HG03060 (cell line): ENCODE measurements around the gene SPECC1.
"Not testable (repeated sequence)": the region's sequence is repeated elsewhere in the genome, so short reads cannot be mapped to it uniquely, and the experiment has no call there.

Experiments
- ATAC-seq: cut with Tn5 transposase; IDR thresholded peaks from one replicate; pipeline ENCODE4 v1.9.1; 2021; ENCODE audit warnings: low read depth, moderate number of reproducible peaks; ENCODE audit not compliant: unreplicated experiment

Gene SPECC1

GRCh38 chr17:20009052-20009301 is 182 bp upstream of the SPECC1 start:
- no peak for ATAC-seq

GRCh38 chr17:20010099-20010863 is 1.1 kb downstream of the SPECC1 start:
- ATAC-seq, result no peak

DNA sequence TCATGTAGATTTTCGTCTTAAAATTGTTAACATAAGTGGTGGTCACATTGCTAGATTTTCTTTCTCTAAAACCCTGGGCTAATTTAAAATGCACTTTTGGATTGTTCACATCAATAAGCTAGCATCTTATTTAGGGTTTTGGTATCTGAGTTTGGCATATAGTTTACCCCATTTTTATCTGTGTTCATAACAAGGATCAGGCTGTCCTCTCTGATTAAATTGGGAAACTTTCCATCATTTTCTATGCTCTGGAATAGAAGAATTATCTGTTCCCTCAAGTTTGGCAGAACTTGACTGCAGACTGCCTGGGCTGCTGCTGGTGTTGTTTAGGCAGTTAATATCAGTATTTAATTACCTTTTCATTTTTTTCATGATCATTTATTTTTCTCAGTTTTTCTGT is 1.8 kb downstream of the SPECC1 start:
- no peak for ATAC-seq

GRCh38 chr17:20012017-20012536 is 2.9 kb downstream of the SPECC1 start:
- ATAC-seq, result no peak

DNA sequence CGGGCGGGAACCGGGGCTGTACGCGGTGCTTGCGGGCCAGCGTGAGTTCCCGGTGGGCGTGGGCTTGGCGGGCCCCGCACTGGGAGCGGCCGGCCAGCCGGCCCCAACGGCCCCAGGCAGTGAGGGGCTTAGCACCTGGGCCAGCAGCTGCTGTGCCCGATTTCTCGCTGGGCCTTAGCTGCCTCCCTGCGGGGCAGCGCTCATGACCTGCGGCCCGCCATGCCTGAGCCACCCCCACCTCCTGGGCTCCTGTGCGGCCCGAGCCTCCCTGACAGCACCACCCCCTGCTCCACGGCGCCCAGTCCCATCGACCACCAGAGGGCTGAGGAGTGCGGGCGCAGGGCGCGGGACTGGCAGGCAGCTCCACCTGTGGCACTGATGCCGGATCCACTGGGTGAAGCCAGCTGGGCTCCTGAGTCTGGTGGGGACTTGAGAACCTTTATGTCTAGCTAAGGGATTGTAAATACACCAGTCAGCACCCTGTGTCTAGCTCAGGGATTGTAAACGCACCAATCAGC is 7.4 kb downstream of the SPECC1 start:
- ATAC-seq, result not testable (repeated sequence)

DNA sequence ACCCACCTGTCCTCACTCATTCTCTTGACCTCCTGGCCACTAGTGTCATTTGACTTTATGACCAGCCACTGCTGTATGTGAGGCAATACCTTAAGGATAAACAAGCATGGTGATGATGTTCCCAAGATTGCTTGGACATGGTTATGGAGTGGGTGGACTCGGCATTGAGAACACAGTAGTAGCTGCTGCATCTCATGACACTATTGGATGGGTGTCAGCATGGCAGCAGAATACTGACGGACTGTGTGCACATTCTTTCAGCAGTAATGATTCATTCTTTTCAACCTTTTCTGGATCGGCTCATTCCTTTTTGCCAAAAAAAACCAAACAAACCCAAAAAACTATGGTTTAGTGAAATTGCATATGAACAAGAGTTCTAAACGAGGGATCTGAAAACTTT is 13.5 kb downstream of the SPECC1 start:
- ATAC-seq, result no peak

- ATAC-seq, result no peak
Measured at GRCh38 chr17:20026960-20027359, 17.8 kb downstream of the SPECC1 start.

- ATAC-seq, result no peak
Measured at GRCh38 chr17:20028443-20028842, 19.3 kb downstream of the SPECC1 start.

DNA sequence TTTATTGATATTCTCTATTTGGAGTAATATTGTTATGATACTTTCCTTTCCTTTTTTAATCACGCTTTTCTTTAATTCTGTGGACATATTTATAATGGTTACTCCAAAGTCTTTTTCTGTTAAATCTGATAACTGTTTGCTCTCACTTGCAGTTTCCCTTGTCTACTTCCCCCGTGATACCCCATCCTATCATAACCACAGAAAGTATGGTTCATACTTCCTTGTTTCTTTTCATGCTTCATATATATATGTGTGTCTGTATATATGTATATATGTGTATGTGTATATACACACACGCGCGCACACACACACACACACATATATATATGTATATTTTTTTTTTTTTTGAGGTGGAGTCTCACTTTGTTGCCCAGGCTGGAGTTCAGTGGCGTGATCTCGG is 23.5 kb downstream of the SPECC1 start:
- ATAC-seq, result no peak

DNA sequence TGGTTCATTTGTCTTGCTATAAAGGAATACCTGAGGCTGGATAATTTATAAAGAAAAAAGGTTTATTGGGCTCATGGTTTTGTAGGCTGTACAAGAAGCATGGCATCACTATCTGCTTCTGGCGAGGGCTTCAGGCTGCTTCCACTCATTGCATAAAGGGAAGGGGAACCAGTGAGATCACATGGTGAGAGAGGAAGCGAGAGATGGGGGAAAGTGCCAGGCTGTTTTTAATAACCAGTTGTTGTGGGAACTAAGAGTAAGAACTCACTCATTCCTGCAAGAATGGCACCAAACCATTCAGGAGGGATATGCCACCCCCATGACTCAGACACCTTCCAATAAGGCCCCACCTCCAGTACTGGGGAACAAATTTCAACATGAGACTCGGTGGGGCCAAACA is 24.3 kb downstream of the SPECC1 start:
- no peak for ATAC-seq

GRCh38 chr17:20035501-20035900 is 26.3 kb downstream of the SPECC1 start:
- ATAC-seq, result no peak

GRCh38 chr17:20037286-20037685 is 28.1 kb downstream of the SPECC1 start:
- not testable (repeated sequence) for ATAC-seq

DNA sequence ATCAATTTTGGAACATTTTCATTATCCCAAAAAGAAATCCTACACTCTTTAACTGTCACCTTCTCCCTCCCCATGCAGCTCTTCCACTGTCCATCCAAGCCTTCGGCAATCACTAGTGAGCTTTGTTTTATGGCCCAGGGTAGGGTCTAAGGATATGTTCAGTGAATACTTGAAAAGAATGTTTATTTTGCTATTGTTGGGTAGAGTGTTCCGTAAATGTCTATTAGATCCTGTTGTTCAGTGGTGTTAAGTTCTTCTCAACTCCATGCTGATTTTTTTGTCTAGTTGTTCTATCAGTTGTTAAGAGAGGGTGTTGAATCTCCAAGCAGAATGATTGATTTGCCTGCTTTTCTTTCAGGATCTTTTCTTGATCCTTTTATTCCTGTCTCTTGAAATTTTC is 29.9 kb downstream of the SPECC1 start:
- ATAC-seq, result no peak

DNA sequence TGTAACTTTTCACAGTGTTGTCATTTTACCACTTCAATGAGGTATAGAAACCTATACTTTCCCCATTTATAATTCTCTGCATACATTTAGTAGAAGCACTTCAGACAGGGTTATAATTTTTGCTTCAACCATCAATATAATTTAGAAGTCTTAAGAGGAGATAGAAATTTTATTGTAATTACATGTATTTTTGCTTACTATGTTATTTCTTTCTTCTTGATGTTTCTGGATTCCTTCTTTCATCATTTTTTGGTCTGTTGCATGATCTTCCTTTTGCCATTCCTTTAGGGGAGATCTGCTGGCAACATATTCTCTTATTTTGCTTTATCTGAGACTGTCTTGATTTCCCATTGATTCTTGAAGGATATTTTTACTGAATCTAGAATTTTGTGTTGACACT is 31.1 kb downstream of the SPECC1 start:
- ATAC-seq, result no peak

- no peak for ATAC-seq
Measured at GRCh38 chr17:20043021-20043420, 33.9 kb downstream of the SPECC1 start.

- ATAC-seq, result no peak
Measured at GRCh38 chr17:20045476-20045875, 36.3 kb downstream of the SPECC1 start.

GRCh38 chr17:20046629-20047028 is 37.5 kb downstream of the SPECC1 start:
- ATAC-seq, result no peak

DNA sequence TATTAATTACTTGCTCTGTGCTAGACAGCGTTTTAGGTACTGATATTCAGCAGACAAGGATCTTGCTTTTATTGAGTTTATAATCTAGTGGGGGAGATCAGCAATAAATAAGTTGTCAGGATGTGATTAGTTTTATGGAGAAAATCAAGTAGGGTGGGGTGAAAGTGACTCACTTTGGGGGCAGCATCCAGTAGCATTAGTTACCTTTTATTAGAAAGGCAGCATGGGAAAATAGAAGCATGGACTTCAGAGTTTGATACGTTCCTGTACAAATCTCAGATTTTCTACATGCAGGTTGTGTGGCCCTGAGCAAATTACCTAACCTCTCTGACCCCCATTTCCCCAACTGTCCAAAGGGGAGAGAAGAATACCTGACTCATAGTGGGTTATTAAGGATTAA is 42.5 kb downstream of the SPECC1 start:
- ATAC-seq, result no peak

DNA sequence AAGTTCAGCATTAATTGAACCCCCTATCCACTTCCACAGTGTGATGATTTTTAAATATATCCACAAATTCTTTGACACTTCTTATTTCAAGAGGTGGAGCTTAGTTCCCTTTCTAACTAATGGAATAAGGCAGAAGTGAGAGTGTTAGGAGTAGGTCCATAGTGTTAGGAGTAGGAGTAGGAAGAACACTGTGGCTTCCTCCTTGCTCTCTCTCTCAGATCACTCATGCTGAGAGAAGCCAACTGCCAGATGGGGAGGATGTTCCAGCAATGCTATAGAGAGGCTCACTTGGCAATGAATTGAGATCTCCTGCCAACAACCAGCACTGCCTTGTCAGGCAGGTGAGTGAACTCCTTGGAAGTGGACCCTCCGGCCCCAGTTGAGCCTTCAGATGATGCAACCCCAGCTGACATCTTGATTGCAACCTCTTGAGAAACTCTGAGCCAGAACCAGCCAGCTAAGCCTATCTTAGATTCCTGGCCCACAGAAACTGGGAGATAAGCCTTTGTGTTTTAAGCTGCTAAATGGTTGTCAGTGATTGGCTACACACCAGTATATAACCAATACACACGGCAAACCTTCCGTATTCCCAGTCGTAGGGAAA is 44.3 kb downstream of the SPECC1 start:
- no peak for ATAC-seq

- ATAC-seq, result no peak
Measured at GRCh38 chr17:20059728-20060188, 50.6 kb downstream of the SPECC1 start.

DNA sequence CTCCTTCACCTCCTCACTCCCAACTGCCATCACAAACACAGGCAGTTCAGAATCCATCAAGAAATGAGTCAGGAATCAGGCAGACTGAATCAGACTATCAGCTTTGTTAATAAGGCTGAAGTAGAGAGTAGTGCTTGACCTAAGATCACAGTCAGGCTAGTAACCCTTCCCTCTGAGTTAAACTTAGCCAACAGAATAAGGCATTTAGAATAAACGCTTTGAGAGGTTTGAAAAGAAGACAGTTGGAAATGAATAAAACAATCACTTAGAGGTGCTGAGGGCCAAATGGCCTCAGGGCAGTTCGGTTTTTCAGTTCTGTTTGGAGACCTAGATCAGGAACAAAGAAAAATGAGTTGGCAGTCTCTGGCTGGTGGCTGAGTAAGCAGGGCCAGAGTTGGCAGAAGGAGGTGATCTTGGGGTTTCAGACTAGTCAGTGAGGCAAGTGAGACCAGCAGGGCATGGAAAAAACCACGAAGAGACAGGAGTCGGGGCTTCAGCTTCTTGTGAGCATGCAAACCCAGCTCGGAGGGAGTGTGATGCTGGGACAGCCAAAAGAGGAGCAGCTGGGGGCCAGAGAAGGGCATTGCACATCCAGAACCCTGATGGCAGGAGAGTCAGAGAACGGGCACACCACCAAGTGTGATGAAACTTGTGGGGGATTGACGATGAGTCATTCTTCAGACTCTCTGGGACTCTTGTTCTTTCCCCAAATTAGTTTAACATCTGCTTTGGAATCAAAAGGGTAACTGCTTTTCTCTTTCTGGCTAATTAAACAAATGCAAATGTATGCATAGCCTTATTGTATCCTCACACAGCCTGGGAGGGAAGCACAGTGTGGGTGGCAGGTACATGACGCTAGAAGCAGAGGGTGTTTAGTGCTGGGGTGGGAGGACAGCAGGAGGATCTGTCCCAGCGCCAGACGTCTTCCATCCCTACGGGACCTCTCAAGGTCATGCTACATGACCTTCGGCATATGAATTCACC is 54.8 kb downstream of the SPECC1 start:
- ATAC-seq, result peak; percentile 38
